Measurements from ENCODE around the gene KLHL40.

Gene KLHL40

DNA sequence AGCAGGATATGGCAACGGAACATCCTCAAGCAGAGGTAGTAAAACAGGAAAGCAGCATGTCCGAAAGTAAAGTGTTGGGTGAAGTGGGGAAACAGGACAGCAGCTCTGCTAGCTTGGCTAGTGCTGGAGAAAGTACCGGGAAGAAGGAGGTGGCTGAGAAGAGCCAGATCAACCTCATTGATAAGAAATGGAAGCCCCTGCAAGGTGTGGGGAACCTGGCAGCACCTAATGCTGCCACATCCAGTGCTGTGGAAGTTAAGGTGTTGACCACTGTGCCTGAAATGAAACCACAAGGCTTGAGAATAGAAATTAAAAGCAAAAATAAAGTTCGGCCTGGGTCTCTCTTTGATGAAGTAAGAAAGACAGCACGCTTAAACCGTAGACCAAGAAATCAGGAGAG lies 46.1 kb upstream of the KLHL40 start:
- TF ChIP-seq EZH2phosphoT487 (IDR thresholded peaks at IDR 0.05; ENCODE audit: low read length) = no peak
- TF ChIP-seq, protein P1, sequence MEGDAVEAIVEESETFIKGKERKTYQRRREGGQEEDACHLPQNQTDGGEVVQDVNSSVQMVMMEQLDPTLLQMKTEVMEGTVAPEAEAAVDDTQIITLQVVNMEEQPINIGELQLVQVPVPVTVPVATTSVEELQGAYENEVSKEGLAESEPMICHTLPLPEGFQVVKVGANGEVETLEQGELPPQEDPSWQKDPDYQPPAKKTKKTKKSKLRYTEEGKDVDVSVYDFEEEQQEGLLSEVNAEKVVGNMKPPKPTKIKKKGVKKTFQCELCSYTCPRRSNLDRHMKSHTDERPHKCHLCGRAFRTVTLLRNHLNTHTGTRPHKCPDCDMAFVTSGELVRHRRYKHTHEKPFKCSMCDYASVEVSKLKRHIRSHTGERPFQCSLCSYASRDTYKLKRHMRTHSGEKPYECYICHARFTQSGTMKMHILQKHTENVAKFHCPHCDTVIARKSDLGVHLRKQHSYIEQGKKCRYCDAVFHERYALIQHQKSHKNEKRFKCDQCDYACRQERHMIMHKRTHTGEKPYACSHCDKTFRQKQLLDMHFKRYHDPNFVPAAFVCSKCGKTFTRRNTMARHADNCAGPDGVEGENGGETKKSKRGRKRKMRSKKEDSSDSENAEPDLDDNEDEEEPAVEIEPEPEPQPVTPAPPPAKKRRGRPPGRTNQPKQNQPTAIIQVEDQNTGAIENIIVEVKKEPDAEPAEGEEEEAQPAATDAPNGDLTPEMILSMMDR (IDR thresholded peaks at IDR 0.05; ENCODE audit: low read length) = no peak
- TF ChIP-seq EZH2 (optimal IDR thresholded peaks at IDR 0.05; ENCODE audit: low read depth, low read length) = no peak
- no peak for DNase-seq
- H3K27ac ChIP-seq (ENCODE audit: low read length) = peak overlapping the region; percentile 53; the same call in 1 of the 2 replicates
- no peak overlapping the region for H3K9ac ChIP-seq (ENCODE audit: low read length)
- no peaks in the 10 kb centered on the region for H3K27me3 ChIP-seq (replicated peaks; ENCODE audit: insufficient read depth, low read length)
- H4K20me1 ChIP-seq (ENCODE audit: insufficient read depth, low read length) = no peaks in the 10 kb centered on the region
- H3K9me3 ChIP-seq (replicated peaks; ENCODE audit: insufficient read depth, low read length) = no peaks in the 10 kb centered on the region
- H2AFZ ChIP-seq (ENCODE audit: low read length) = no peak overlapping the region
- H3K4me2 ChIP-seq (ENCODE audit: low read depth, low read length) = peak overlapping the region; percentile 72; the same call in 1 of the 2 replicates
- H3K4me3 ChIP-seq (ENCODE audit: low read length) = no peak overlapping the region
- peaks cover 21% of the 10 kb centered on the region for H3K79me2 ChIP-seq (ENCODE audit: low read length)
- H3F3A ChIP-seq (ENCODE audit: insufficient read depth, low read length) = peaks cover 18% of the 10 kb centered on the region
- H3K36me3 ChIP-seq (replicated peaks; ENCODE audit: insufficient read depth, low read length) = peaks cover 9% of the 10 kb centered on the region; the same call in 1 of the 2 replicates
- no peaks in the 10 kb centered on the region for H3K9me2 ChIP-seq (replicated peaks; ENCODE audit: insufficient read depth, low read length)
- H3K4me1 ChIP-seq (ENCODE audit: low read length) = peaks cover 16% of the 10 kb centered on the region

DNA sequence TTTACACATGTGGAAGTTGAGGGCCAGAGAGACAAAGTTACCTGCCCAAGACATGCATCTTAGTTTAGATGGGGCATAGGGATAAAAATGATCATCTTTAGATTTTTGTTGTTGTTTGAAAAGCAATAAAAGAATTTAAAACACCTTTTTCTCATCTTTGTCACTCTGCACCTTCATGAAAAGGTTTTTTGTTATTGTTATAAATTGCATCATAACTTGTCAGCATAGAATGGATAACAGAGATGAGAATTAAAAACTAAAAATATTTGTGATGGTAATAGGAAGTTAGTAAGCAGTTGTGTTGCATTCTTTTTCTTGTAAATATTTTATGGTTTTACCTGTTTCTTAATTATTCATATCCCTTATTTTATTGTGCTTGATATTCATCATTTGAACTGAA lies 45.2 kb upstream of the KLHL40 start:
- no peaks in the 10 kb centered on the region for H3K9me3 ChIP-seq (replicated peaks; ENCODE audit: insufficient read depth, low read length)
- H3K4me1 ChIP-seq (ENCODE audit: low read length) = peaks cover 16% of the 10 kb centered on the region
- no peak overlapping the region for H3K9ac ChIP-seq (ENCODE audit: low read length)
- DNase-seq = no peak
- H3F3A ChIP-seq (ENCODE audit: insufficient read depth, low read length) = peaks cover 18% of the 10 kb centered on the region
- H3K79me2 ChIP-seq (ENCODE audit: low read length) = peaks cover 21% of the 10 kb centered on the region
- no peak overlapping the region for H3K4me3 ChIP-seq (ENCODE audit: low read length)
- no peaks in the 10 kb centered on the region for H4K20me1 ChIP-seq (ENCODE audit: insufficient read depth, low read length)
- H3K27ac ChIP-seq (ENCODE audit: low read length) = no peak overlapping the region
- H3K9me2 ChIP-seq (replicated peaks; ENCODE audit: insufficient read depth, low read length) = no peaks in the 10 kb centered on the region
- no peak for TF ChIP-seq EZH2phosphoT487 (IDR thresholded peaks at IDR 0.05; ENCODE audit: low read length)
- no peak for TF ChIP-seq EZH2 (optimal IDR thresholded peaks at IDR 0.05; ENCODE audit: low read depth, low read length)
- TF ChIP-seq, protein P1 (IDR thresholded peaks at IDR 0.05; ENCODE audit: low read length) = no peak
- no peaks in the 10 kb centered on the region for H3K27me3 ChIP-seq (replicated peaks; ENCODE audit: insufficient read depth, low read length)
- H3K36me3 ChIP-seq (replicated peaks; ENCODE audit: insufficient read depth, low read length) = peaks cover 9% of the 10 kb centered on the region; the same call in 1 of the 2 replicates
- H2AFZ ChIP-seq (ENCODE audit: low read length) = no peak overlapping the region
- H3K4me2 ChIP-seq (ENCODE audit: low read depth, low read length) = no peak overlapping the region

DNA sequence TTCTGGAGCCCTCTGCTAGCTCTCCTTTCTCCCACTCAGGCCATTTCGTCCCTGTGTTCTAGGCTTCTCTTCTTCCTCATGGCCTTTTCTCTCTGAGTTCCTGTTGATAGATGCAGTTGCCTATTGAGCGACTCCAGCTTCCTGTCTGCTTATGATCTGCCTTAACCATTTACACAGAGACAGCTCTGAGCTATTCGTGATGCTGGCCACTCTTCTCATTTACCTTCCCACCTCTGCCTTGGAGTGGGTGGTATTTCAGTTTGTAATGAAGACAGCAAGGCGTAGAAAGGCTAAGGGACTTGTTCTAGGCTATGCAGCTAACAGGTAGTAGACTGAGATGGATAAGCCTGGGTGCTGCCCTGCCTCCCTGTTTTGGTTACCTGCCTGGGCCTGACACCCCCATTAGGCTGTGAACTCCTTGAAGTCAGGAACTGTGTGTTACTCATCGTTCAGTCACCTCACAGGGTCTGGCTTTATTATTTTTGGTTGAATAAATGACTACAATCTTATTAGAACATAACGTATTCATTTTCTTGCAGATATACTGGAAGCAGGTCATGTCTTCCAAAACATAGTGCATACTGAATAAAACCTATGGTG lies 44.5 kb upstream of the KLHL40 start:
- H3K36me3 ChIP-seq (replicated peaks; ENCODE audit: insufficient read depth, low read length) = peaks cover 7% of the 10 kb centered on the region; the same call in 1 of the 2 replicates
- H3K4me1 ChIP-seq (ENCODE audit: low read length) = peaks cover 16% of the 10 kb centered on the region
- no peaks in the 10 kb centered on the region for H3K9me3 ChIP-seq (replicated peaks; ENCODE audit: insufficient read depth, low read length)
- no peak overlapping the region for H2AFZ ChIP-seq (ENCODE audit: low read length)
- no peak overlapping the region for H3K9ac ChIP-seq (ENCODE audit: low read length)
- no peaks in the 10 kb centered on the region for H4K20me1 ChIP-seq (ENCODE audit: insufficient read depth, low read length)
- H3K4me3 ChIP-seq (ENCODE audit: low read length) = no peak overlapping the region
- peaks cover 18% of the 10 kb centered on the region for H3F3A ChIP-seq (ENCODE audit: insufficient read depth, low read length)
- no peaks in the 10 kb centered on the region for H3K27me3 ChIP-seq (replicated peaks; ENCODE audit: insufficient read depth, low read length)
- H3K9me2 ChIP-seq (replicated peaks; ENCODE audit: insufficient read depth, low read length) = no peaks in the 10 kb centered on the region
- H3K27ac ChIP-seq (ENCODE audit: low read length) = no peak overlapping the region
- no peak overlapping the region for H3K4me2 ChIP-seq (ENCODE audit: low read depth, low read length)
- DNase-seq = no peak
- peaks cover 21% of the 10 kb centered on the region for H3K79me2 ChIP-seq (ENCODE audit: low read length)
- TF ChIP-seq, protein P1 (IDR thresholded peaks at IDR 0.05; ENCODE audit: low read length) = no peak
- no peak for TF ChIP-seq EZH2 (optimal IDR thresholded peaks at IDR 0.05; ENCODE audit: low read depth, low read length)
- TF ChIP-seq EZH2phosphoT487 (IDR thresholded peaks at IDR 0.05; ENCODE audit: low read length) = no peak
